ENCODE results near the gene LIG1.

DNA sequence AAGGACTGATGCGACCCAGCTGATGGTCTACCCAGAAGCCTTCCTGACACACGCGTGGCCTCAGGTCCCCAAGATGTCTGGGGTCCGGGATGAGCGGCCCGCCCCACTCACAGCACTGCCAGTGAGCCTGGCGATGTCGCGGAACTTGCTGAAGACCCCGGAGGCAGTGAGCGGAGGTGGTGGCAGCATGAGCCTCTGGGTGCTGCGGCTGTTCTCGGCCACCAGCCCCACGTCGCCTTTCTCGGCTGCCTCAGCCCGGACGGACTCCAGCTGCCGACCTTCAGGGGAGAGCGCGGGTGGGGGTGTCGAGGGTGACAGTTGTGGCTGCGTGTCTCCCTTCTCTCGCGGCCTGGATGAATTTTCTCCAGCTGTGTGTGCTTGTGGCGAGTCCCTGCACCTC is 32.7 kb downstream of the LIG1 start:
- TF ChIP-seq GATA3 (IDR thresholded peaks at IDR 0.05; ENCODE audit: low read depth, low read length) (no peak), GATA2 (IDR thresholded peaks at IDR 0.05; ENCODE audit: low read depth, low read length) (no peak)
